Kidney (tissue), 14 donors: ENCODE data around the gene LYRM2. TPM values are rescaled to one million over a fixed set of nuclear protein-coding genes. Genes with fewer than 3 reads are reported as not detected.

ENCODE experiments used
- DNase-seq, 5 donors: peaks; one replicate each; pipeline ENCODE4 v3.0.0-alpha.2; 2013 to 2020
- FAIRE-seq: peaks from 2 replicates; lab custom pipeline; 2012; peaks lifted over from hg19 to GRCh38; lab: Jason Lieb, UNC
- H3K27ac ChIP-seq, 2 donors: one replicate each; pipeline ENCODE4 v1.7.0; 2013; ENCODE audit warnings: low read depth in 2 of 2, low read length in 2 of 2, inconsistent platforms in 1 of 2
- H3K27me3 ChIP-seq: one replicate; pipeline ENCODE4 v1.7.1; 2013; ENCODE audit warnings: low read length, inconsistent platforms; ENCODE audit not compliant: control insufficient read depth, insufficient read depth
- H3K36me3 ChIP-seq, 3 donors: one replicate each; pipeline versions ENCODE4 v1.7.0 to v1.7.1; 2013; ENCODE audit warnings: low read length in 3 of 3, control low read depth in 1 of 3, inconsistent platforms in 1 of 3; ENCODE audit not compliant: insufficient read depth in 3 of 3, control insufficient read depth in 2 of 3
- H3K4me1 ChIP-seq, 3 donors: one replicate each; pipeline versions ENCODE4 v1.7.0 to v1.7.1; 2013; ENCODE audit warnings: low read length in 3 of 3, inconsistent platforms in 1 of 3, low read depth in 1 of 3; ENCODE audit not compliant: control insufficient read depth in 2 of 3, insufficient read depth in 2 of 3
- H3K4me3 ChIP-seq, 3 donors: one replicate each; pipeline versions ENCODE4 v1.7.0 to v1.8.1; 2013; ENCODE audit warnings: low read length in 3 of 3, control low read depth in 1 of 3, inconsistent platforms in 1 of 3
- H3K9ac ChIP-seq, 3 donors: one replicate each; pipeline versions ENCODE4 v1.7.0 to v1.7.1; 2013; ENCODE audit warnings: low read length in 3 of 3, control low read depth in 1 of 3, inconsistent platforms in 1 of 3
- H3K9me3 ChIP-seq, 3 donors: one replicate each; pipeline versions ENCODE4 v1.7.0 to v1.7.1; 2013; ENCODE audit warnings: low read length in 3 of 3, control low read depth in 1 of 3, inconsistent platforms in 1 of 3; ENCODE audit not compliant: control insufficient read depth in 2 of 3, insufficient read depth in 1 of 3
- intact Hi-C: fragments of 100-400 bp; cut with DNase I; formaldehyde crosslinking; loops from one replicate; pipeline ENCODE4 v1.11.1; 2022
- polyA plus RNA-seq: library from polyadenylated mRNA; stranded (reverse); fragments of 350-450 nt; fragmentation: Illumina TruSeq; extraction: RNeasy Lipid Tissue Mini Kit (QIAGEN cat#74804); gene quantifications from one replicate; pipeline ENCODE4 v1.2.3, GENCODE V29; 2014; ENCODE audit warnings: low read depth, low replicate concordance; ENCODE audit not compliant: insufficient read depth
- total RNA-seq: library from RNA; stranded (reverse); fragmentation: NEBNext Ultra II Directional; extraction: Animal tissue kit (Norgen Biotek cat#: 25700); gene quantifications from one replicate; pipeline ENCODE4 v1.2.1, GENCODE V29; 2021
- TF ChIP-seq, protein P1 (sequence below): IDR thresholded peaks from 3 replicates; pipeline ENCODE4 v1.5.1; 2012; ENCODE audit warnings: mild to moderate bottlenecking, moderate library complexity, borderline replicate concordance; ENCODE audit not compliant: insufficient read depth; ENCODE audit errors: extremely low read depth
- donor health status: control.
- donor health status: control.
- donor health status: control.
- donor health status: control.
- donor health status: control.
- donor health status: DM: yes; HTN: yes; CAD: no.
- donor health status: Normal renal cell carcinoma (clear cell type).

The LYRM2 gene
- total and polyA plus RNA-seq, 2 donors from 2014 or later = 22.6 to 42.8 TPM

DNA sequence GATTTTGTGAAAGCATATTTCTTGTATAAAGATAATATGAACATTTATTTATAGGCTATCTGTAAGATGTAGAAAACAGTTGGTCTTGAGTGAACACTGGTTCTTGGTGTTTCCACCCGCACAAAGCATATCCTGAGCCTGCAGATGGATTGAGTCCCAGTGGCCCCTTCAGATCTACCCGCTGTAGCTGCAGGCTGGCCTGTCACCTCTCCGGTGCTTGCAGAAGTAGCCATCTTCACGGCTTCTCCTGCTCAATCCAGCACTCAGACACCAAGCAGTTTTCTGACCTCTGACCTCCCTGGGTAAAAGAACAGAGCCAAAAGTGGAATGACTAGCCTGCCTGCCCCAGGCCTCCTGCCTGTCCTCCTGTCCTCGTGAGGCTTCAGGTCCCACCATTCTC lies 22.7 kb downstream of the LYRM2 start:
- no peak overlapping the region for H3K9ac ChIP-seq
- no peaks in the 10 kb centered on the region for H3K9me3 ChIP-seq
- no peaks in the 10 kb centered on the region for H3K27me3 ChIP-seq
- intact Hi-C loops = loop anchor here (10.0 kb wide), 1 partner anchor 181 kb away; the partner anchor contains the start of gene ANKRD6
- H3K4me3 ChIP-seq = no peak overlapping the region
- FAIRE-seq (no peak), DNase-seq (no peak)
- no peaks in the 10 kb centered on the region for H3K4me1 ChIP-seq
- TF ChIP-seq, protein P1, sequence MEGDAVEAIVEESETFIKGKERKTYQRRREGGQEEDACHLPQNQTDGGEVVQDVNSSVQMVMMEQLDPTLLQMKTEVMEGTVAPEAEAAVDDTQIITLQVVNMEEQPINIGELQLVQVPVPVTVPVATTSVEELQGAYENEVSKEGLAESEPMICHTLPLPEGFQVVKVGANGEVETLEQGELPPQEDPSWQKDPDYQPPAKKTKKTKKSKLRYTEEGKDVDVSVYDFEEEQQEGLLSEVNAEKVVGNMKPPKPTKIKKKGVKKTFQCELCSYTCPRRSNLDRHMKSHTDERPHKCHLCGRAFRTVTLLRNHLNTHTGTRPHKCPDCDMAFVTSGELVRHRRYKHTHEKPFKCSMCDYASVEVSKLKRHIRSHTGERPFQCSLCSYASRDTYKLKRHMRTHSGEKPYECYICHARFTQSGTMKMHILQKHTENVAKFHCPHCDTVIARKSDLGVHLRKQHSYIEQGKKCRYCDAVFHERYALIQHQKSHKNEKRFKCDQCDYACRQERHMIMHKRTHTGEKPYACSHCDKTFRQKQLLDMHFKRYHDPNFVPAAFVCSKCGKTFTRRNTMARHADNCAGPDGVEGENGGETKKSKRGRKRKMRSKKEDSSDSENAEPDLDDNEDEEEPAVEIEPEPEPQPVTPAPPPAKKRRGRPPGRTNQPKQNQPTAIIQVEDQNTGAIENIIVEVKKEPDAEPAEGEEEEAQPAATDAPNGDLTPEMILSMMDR = no peak
- H3K27ac ChIP-seq = no peak overlapping the region
- H3K36me3 ChIP-seq = peaks cover 0 to 3% (median 0%) of the 10 kb centered on the region in 3 donors

DNA sequence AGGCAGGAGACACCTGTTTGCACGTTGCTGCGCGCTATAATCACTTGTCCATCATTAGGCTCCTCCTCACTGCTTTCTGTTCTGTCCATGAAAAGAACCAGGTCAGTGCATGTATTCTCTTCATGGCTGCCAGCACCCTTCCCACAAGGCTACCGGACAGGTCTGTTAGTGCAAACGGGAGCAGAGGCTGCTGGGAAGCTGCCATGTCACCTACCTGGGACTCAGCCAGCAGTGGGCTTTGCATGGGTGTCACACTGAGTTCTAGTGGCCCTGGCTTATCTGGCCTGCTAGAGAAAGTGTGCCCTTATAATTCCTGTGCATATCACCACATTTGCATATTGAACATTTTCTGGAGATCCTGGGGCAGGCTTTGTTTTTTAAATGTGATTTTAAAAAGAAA lies 24.8 kb downstream of the LYRM2 start:
- intact Hi-C loops = loop anchor here (10.0 kb wide), 1 partner anchor 179 kb away; the partner anchor contains the start of gene ANKRD6
- H3K36me3 ChIP-seq = peaks cover 0 to 3% (median 0%) of the 10 kb centered on the region in 3 donors
- FAIRE-seq = no peak

DNA sequence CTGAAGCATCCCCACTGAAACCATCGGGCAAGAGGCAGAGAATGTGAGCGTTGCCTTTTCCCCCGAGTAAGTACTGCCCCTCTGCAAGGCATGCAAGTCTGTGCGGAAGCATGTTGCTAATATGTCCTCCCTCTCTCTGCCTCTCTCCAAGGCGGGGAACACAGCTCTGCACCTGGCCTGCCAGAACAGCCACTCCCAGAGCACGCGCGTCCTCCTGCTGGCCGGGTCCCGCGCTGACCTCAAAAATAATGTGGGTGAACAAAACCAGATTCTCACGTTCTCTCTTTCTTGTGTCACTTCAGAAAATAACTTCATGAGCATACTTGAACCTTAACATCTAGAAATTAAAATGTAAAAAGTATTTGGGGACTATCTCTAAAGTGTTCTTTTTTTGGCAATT lies 26.4 kb downstream of the LYRM2 start:
- Histone ChIP-seq H3K4me1 (no peaks in the 10 kb centered on the region), H3K27ac (no peak overlapping the region), H3K9me3 (no peaks in the 10 kb centered on the region), H3K27me3 (no peaks in the 10 kb centered on the region), H3K9ac (no peak overlapping the region), H3K4me3 (no peak overlapping the region), H3K36me3 (peaks cover 0 to 3% (median 0%) of the 10 kb centered on the region in 3 donors)
- intact Hi-C loops = loop anchor here (10.0 kb wide), 1 partner anchor 177 kb away; the partner anchor contains the start of gene ANKRD6
- FAIRE-seq (no peak), DNase-seq (peak in 3 of 5 donors; percentile 14 to 51 (median 37))
- TF ChIP-seq, protein P1 = no peak

More for the DNA sequence above, 24.8 kb downstream of the LYRM2 start:
- TF ChIP-seq, protein P1 = no peak
- no peak for DNase-seq
- H3K27me3 ChIP-seq = no peaks in the 10 kb centered on the region
- H3K4me3 ChIP-seq = no peak overlapping the region
- H3K9ac ChIP-seq = no peak overlapping the region
- no peaks in the 10 kb centered on the region for H3K4me1 ChIP-seq
- no peak overlapping the region for H3K27ac ChIP-seq
- no peaks in the 10 kb centered on the region for H3K9me3 ChIP-seq
